ENCODE results near the gene SMPX.

GRCh38 chrX:21733705-21734104 lies 24.2 kb downstream of the SMPX start:
- TF ChIP-seq SMARCA5 (IDR thresholded peaks at IDR 0.05) (no peak), ZNF41 (CRISPR knock-in tag; conservative IDR thresholded peaks at IDR 0.05) (no peak), CTCF (IDR thresholded peaks at IDR 0.05 in 2 of 3, conservative IDR thresholded peaks at IDR 0.05 in 1 of 3; ENCODE audit: insufficient read depth in 2 of 3, low read depth in 1 of 3, low read length in 3 of 3) (no peak), JUND (IDR thresholded peaks at IDR 0.05; ENCODE audit: borderline replicate concordance, low read depth, low read length) (no peak), JUND (tag; IDR thresholded peaks at IDR 0.05; ENCODE audit: borderline replicate concordance, low read depth, low read length) (no peak), SIN3A (IDR thresholded peaks at IDR 0.05; ENCODE audit: borderline replicate concordance in 2 of 2, control insufficient read depth in 1 of 2, low read depth in 2 of 2, low read length in 2 of 2) (no peak), CHAMP1 (IDR thresholded peaks at IDR 0.05) (no peak), TBP (optimal IDR thresholded peaks at IDR 0.05; ENCODE audit: low read depth, low read length) (no peak), RBM17 (IDR thresholded peaks at IDR 0.05; ENCODE audit: borderline replicate concordance, low read depth, low read length) (no peak)

Data from K562 (cell line).